HPDE6-E6E7 (cell line): ENCODE data around the gene EPSTI1.

Source experiments
- DNase-seq: peaks from one replicate; pipeline ENCODE4 v3.0.0; 2011; ENCODE audit warnings: missing footprints; ENCODE audit errors: extremely low spot score

Gene EPSTI1

GRCh38 chr13:42971691-42972347, 20.2 kb downstream of the EPSTI1 start:
- no peak for DNase-seq

- DNase-seq = no peak
These were observed 21.0 kb downstream of the EPSTI1 start for GRCh38 chr13:42970824-42971690.

- DNase-seq = peak; percentile 23
These were observed 22.4 kb downstream of the EPSTI1 start for GRCh38 chr13:42969565-42970172.

GRCh38 chr13:42968906-42969305, 23.1 kb downstream of the EPSTI1 start:
- DNase-seq = no peak

GRCh38 chr13:42967660-42968059, 24.4 kb downstream of the EPSTI1 start:
- DNase-seq = no peak

- no peak for DNase-seq
These were observed 26.8 kb downstream of the EPSTI1 start for GRCh38 chr13:42965281-42965680.

- DNase-seq = no peak
These were observed 27.3 kb downstream of the EPSTI1 start for GRCh38 chr13:42964761-42965161.

- DNase-seq = no peak
These were observed 32.4 kb downstream of the EPSTI1 start for GRCh38 chr13:42959615-42960014.

GRCh38 chr13:42957881-42958280, 34.2 kb downstream of the EPSTI1 start:
- DNase-seq = no peak

GRCh38 chr13:42950181-42950580, 41.9 kb downstream of the EPSTI1 start:
- no peak for DNase-seq

- no peak for DNase-seq
These were observed 44.1 kb downstream of the EPSTI1 start for GRCh38 chr13:42947925-42948324.

GRCh38 chr13:42946927-42947326, 45.1 kb downstream of the EPSTI1 start:
- no peak for DNase-seq

GRCh38 chr13:42929886-42930535, 62.0 kb downstream of the EPSTI1 start:
- DNase-seq = no peak

- DNase-seq = no peak
These were observed 65.5 kb downstream of the EPSTI1 start for GRCh38 chr13:42926555-42926954.

GRCh38 chr13:42926043-42926442, 66.0 kb downstream of the EPSTI1 start:
- DNase-seq = no peak

- DNase-seq = no peak
These were observed 66.4 kb downstream of the EPSTI1 start for GRCh38 chr13:42925626-42926025.

GRCh38 chr13:42924344-42924743, 67.7 kb downstream of the EPSTI1 start:
- no peak for DNase-seq

- no peak for DNase-seq
These were observed 84.3 kb downstream of the EPSTI1 start for GRCh38 chr13:42907745-42908144.

GRCh38 chr13:42906257-42906656, 85.8 kb downstream of the EPSTI1 start:
- DNase-seq = no peak

GRCh38 chr13:42905579-42905978, 86.5 kb downstream of the EPSTI1 start:
- DNase-seq = no peak

GRCh38 chr13:42899266-42899665, 92.8 kb downstream of the EPSTI1 start:
- DNase-seq = no peak

GRCh38 chr13:42895776-42896175, 96.3 kb downstream of the EPSTI1 start:
- no peak for DNase-seq
